Neural cell (in vitro differentiated cells): Measurements from ENCODE around the gene DHTKD1. TPM values are rescaled to one million over a fixed set of nuclear protein-coding genes. Genes with fewer than 3 reads are reported as not detected.

Source experiments
- H2AFZ ChIP-seq: fragments of 200-600, 300-800 bp; sonication (generic), shearing (Covaris generic); 2 replicates; pipeline ENCODE4 v1.6.0; 2014; ENCODE audit warnings: low read depth, mild to moderate bottlenecking, antibody characterized with exemption, low read length, moderate library complexity
- H3F3A ChIP-seq: fragments of 200-600 bp; shearing (Covaris generic); 2 replicates; pipeline ENCODE4 v1.6.1; 2016; ENCODE audit warnings: mild to moderate bottlenecking, moderate library complexity, mixed read lengths, antibody characterized with exemption, low read length; ENCODE audit not compliant: insufficient read depth, poor library complexity, severe bottlenecking
- H3K27ac ChIP-seq: fragments of 200-600, 300-800 bp; sonication (generic), shearing (Covaris generic); 2 replicates; pipeline ENCODE4 v1.5.1; 2014; ENCODE audit warnings: mild to moderate bottlenecking, low read length, moderate library complexity
- H3K27me3 ChIP-seq: fragments of 300-800, 200-600 bp; sonication (generic), shearing (Covaris generic); 2 replicates; pipeline ENCODE4 v1.6.0; 2014; ENCODE audit warnings: mild to moderate bottlenecking, low read depth, low read length, moderate library complexity; ENCODE audit not compliant: insufficient read depth
- H3K36me3 ChIP-seq: fragments of 300-800, 200-600 bp; sonication (generic), shearing (Covaris generic); 2 replicates; pipeline ENCODE4 v1.5.1; 2014; ENCODE audit warnings: mild to moderate bottlenecking, antibody characterized with exemption, low read length, moderate library complexity; ENCODE audit not compliant: insufficient read depth
- H3K4me2 ChIP-seq: fragments of 300-800, 200-600 bp; sonication (generic), shearing (Covaris generic); 2 replicates; pipeline ENCODE4 v1.6.0; 2014; ENCODE audit warnings: mild to moderate bottlenecking, low read length
- H3K4me3 ChIP-seq: fragments of 300-800, 200-600 bp; sonication (generic), shearing (Covaris generic); 2 replicates; pipeline ENCODE4 v1.5.1; 2014; ENCODE audit warnings: mild to moderate bottlenecking, low read length, moderate library complexity
- H3K79me2 ChIP-seq: fragments of 200-600 bp; shearing (Covaris generic); replicated peaks from 2 replicates; pipeline ENCODE4 v1.6.0; 2014; ENCODE audit warnings: mild to moderate bottlenecking, low read length, moderate library complexity; ENCODE audit not compliant: insufficient read depth
- H3K9ac ChIP-seq: fragments of 300-800, 200-600 bp; sonication (generic), shearing (Covaris generic); 2 replicates; pipeline ENCODE4 v1.6.1; 2016; ENCODE audit warnings: mild to moderate bottlenecking, low read length, mixed read lengths
- H3K9me2 ChIP-seq: fragments of 200-600 bp; shearing (Covaris generic); 2 replicates; pipeline ENCODE4 v1.6.1; 2016; ENCODE audit warnings: mild to moderate bottlenecking, low read length, mixed read lengths; ENCODE audit not compliant: insufficient read depth
- H3K9me3 ChIP-seq: fragments of 200-600, 300-800 bp; sonication (generic), shearing (Covaris generic); 2 replicates; pipeline ENCODE4 v1.6.1; 2016; ENCODE audit warnings: mild to moderate bottlenecking, mixed run types, low read length, moderate library complexity, mixed read lengths
- H4K20me1 ChIP-seq: fragments of 200-600 bp; shearing (Covaris generic); 2 replicates; pipeline ENCODE4 v1.6.1; 2016; ENCODE audit warnings: mild to moderate bottlenecking, mixed run types; ENCODE audit not compliant: insufficient read depth
- EP300 ChIP-seq: fragments of 450-650 bp; conservative IDR thresholded peaks from 2 replicates; pipeline ENCODE4 v1.6.1; 2014; ENCODE audit warnings: antibody characterized with exemption, mild to moderate bottlenecking, moderate library complexity; ENCODE audit not compliant: poor library complexity, severe bottlenecking
- EZH2 ChIP-seq: fragments of 200-600, 300-800 bp; shearing (Covaris generic), sonication (generic); IDR thresholded peaks from 2 replicates; pipeline ENCODE4 v1.6.1; 2014; ENCODE audit warnings: antibody characterized with exemption, low read length, borderline replicate concordance, mild to moderate bottlenecking; ENCODE audit not compliant: insufficient read depth, poor library complexity, severe bottlenecking
- MXI1 ChIP-seq: fragments of 450-650 bp; conservative IDR thresholded peaks from 2 replicates; pipeline ENCODE4 v1.6.1; 2014; ENCODE audit warnings: antibody characterized with exemption, mild to moderate bottlenecking; ENCODE audit not compliant: poor library complexity, severe bottlenecking
- POLR2AphosphoS5 ChIP-seq: IDR thresholded peaks from 2 replicates; pipeline ENCODE4 v1.6.1; 2012
- RAD21 ChIP-seq: fragments of 450-650 bp; conservative IDR thresholded peaks from 2 replicates; pipeline ENCODE4 v1.6.1; 2014; ENCODE audit warnings: antibody characterized with exemption, mild to moderate bottlenecking, moderate library complexity
- SMC3 ChIP-seq: fragments of 450-650 bp; conservative IDR thresholded peaks from 2 replicates; pipeline ENCODE4 v1.6.1; 2014; ENCODE audit warnings: antibody characterized with exemption, mild to moderate bottlenecking, moderate library complexity; ENCODE audit not compliant: poor library complexity
- TAF1 ChIP-seq: IDR thresholded peaks from 2 replicates; pipeline ENCODE4 v1.6.1; 2012; ENCODE audit warnings: low read depth
- polyA plus RNA-seq: library from polyadenylated mRNA; depleted of rRNA; stranded (reverse); fragments of >200 nt; gene quantifications from 2 replicates; pipeline ENCODE4 v1.2.3, GENCODE V29; 2014
- TF ChIP-seq, protein P1 (sequence below): fragments of 450-650 bp; IDR thresholded peaks from 2 replicates; pipeline ENCODE4 v1.5.1; 2014; ENCODE audit warnings: antibody characterized with exemption, mild to moderate bottlenecking, moderate library complexity; ENCODE audit not compliant: poor library complexity, severe bottlenecking
- TF ChIP-seq, protein P2 (sequence below): IDR thresholded peaks from 2 replicates; pipeline ENCODE4 v1.6.1; 2012; ENCODE audit warnings: borderline replicate concordance

DHTKD1 gene
- polyA plus RNA-seq, 1 donor from 2014 or later = 24.0 TPM

DNA sequence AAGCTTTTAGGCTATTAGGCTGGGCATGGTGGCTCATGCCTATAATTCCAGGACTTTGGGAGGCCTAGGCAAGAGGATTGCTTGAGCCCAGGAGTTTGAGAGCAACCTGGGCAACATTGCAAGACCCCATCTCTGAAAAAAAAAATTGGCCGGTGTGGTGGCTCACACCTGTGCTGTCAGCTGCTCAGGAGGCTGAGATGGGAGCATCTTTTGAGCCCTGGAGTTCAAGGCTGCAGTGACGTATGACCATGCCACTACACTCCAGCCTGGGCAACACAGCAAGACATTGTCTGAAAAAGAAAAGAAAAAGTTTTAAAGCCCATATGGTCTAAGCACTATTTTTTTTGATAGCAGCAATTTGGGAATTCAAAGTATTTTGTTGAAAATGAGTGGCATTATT, 44.9 kb downstream of the DHTKD1 start:
- Histone ChIP-seq H3K27me3 (no peaks in the 10 kb centered on the region), H3K9me3 (no peaks in the 10 kb centered on the region), H3F3A (no peaks in the 10 kb centered on the region), H3K9ac (no peak overlapping the region), H3K9me2 (no peaks in the 10 kb centered on the region), H2AFZ (no peak overlapping the region), H3K4me2 (no peak overlapping the region), H3K27ac (no peak overlapping the region), H4K20me1 (no peaks in the 10 kb centered on the region), H3K4me3 (no peak overlapping the region), H3K79me2 (no peaks in the 10 kb centered on the region), H3K36me3 (peaks cover 4% of the 10 kb centered on the region)
- TF ChIP-seq TAF1 (no peak), SMC3 (no peak), EZH2 (no peak), MXI1 (no peak), RAD21 (no peak), EP300 (no peak), POLR2AphosphoS5 (no peak)
- TF ChIP-seq, protein P1, sequence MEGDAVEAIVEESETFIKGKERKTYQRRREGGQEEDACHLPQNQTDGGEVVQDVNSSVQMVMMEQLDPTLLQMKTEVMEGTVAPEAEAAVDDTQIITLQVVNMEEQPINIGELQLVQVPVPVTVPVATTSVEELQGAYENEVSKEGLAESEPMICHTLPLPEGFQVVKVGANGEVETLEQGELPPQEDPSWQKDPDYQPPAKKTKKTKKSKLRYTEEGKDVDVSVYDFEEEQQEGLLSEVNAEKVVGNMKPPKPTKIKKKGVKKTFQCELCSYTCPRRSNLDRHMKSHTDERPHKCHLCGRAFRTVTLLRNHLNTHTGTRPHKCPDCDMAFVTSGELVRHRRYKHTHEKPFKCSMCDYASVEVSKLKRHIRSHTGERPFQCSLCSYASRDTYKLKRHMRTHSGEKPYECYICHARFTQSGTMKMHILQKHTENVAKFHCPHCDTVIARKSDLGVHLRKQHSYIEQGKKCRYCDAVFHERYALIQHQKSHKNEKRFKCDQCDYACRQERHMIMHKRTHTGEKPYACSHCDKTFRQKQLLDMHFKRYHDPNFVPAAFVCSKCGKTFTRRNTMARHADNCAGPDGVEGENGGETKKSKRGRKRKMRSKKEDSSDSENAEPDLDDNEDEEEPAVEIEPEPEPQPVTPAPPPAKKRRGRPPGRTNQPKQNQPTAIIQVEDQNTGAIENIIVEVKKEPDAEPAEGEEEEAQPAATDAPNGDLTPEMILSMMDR = no peak
- TF ChIP-seq, protein P2, sequence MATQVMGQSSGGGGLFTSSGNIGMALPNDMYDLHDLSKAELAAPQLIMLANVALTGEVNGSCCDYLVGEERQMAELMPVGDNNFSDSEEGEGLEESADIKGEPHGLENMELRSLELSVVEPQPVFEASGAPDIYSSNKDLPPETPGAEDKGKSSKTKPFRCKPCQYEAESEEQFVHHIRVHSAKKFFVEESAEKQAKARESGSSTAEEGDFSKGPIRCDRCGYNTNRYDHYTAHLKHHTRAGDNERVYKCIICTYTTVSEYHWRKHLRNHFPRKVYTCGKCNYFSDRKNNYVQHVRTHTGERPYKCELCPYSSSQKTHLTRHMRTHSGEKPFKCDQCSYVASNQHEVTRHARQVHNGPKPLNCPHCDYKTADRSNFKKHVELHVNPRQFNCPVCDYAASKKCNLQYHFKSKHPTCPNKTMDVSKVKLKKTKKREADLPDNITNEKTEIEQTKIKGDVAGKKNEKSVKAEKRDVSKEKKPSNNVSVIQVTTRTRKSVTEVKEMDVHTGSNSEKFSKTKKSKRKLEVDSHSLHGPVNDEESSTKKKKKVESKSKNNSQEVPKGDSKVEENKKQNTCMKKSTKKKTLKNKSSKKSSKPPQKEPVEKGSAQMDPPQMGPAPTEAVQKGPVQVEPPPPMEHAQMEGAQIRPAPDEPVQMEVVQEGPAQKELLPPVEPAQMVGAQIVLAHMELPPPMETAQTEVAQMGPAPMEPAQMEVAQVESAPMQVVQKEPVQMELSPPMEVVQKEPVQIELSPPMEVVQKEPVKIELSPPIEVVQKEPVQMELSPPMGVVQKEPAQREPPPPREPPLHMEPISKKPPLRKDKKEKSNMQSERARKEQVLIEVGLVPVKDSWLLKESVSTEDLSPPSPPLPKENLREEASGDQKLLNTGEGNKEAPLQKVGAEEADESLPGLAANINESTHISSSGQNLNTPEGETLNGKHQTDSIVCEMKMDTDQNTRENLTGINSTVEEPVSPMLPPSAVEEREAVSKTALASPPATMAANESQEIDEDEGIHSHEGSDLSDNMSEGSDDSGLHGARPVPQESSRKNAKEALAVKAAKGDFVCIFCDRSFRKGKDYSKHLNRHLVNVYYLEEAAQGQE = no peak

DNA sequence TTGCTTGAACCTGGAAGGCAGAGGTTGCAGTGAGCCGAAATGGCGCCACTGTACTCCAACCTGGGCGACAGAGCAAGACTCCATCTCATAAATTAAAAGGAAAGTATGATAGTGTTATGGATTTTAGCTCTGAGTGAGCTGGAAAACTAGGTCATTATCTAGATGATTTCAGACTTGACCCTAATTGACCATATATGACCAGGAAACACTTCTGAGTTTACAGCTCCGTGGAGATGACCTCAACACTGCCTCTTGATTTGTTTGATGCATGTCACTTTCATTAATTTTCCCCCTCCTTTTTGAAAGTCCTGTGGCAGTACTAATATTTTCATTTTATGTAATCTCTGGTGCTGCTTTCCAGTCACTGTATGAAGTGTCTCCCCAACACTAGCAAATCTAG, 52.9 kb downstream of the DHTKD1 start:
- no peaks in the 10 kb centered on the region for H3F3A ChIP-seq
- H3K9me3 ChIP-seq = no peaks in the 10 kb centered on the region
- H2AFZ ChIP-seq = no peak overlapping the region
- no peaks in the 10 kb centered on the region for H3K27me3 ChIP-seq
- no peaks in the 10 kb centered on the region for H4K20me1 ChIP-seq
- H3K36me3 ChIP-seq = peaks cover 4% of the 10 kb centered on the region
- no peaks in the 10 kb centered on the region for H3K9me2 ChIP-seq
- no peak overlapping the region for H3K4me2 ChIP-seq
- H3K9ac ChIP-seq = no peak overlapping the region
- H3K27ac ChIP-seq = no peak overlapping the region
- no peak overlapping the region for H3K4me3 ChIP-seq
- H3K79me2 ChIP-seq = no peaks in the 10 kb centered on the region
- no peak for TF ChIP-seq TAF1
- TF ChIP-seq MXI1 = no peak
- no peak for TF ChIP-seq SMC3
- no peak for TF ChIP-seq RAD21
- no peak for TF ChIP-seq POLR2AphosphoS5
- TF ChIP-seq EZH2 = no peak
- TF ChIP-seq, protein P2 = no peak
- TF ChIP-seq EP300 = no peak
- TF ChIP-seq, protein P1 = no peak
